Lower lobe of right lung (tissue), 2 donors: ENCODE measurements around the gene KLF15. TPM values are rescaled to one million over a fixed set of nuclear protein-coding genes. Genes with fewer than 3 reads are reported as not detected.

Experiments used
- ATAC-seq, 2 donors: fragments of 200-7000 bp; cut with Tn5 transposase; one replicate each; pipeline ENCODE4 v1.9.1; 2020 to 2022; ENCODE audit warnings: mild to moderate bottlenecking in 2 of 2, moderate library complexity in 2 of 2
- DNase-seq: peaks from one replicate; pipeline ENCODE4 v3.0.0-alpha.2; 2020
- H3K27ac ChIP-seq: fragments of 200-600 bp; one replicate; pipeline ENCODE4 v1.8.0; 2022
- H3K27me3 ChIP-seq: fragments of 200-600 bp; one replicate; pipeline ENCODE4 v1.8.0; 2022; ENCODE audit warnings: low read depth
- H3K36me3 ChIP-seq: fragments of 200-600 bp; one replicate; pipeline ENCODE4 v1.8.0; 2022; ENCODE audit warnings: mild to moderate bottlenecking
- H3K4me1 ChIP-seq: fragments of 200-600 bp; one replicate; pipeline ENCODE4 v1.8.0; 2022
- H3K4me3 ChIP-seq: fragments of 200-600 bp; one replicate; pipeline ENCODE4 v1.8.0; 2022; ENCODE audit warnings: mild to moderate bottlenecking
- H3K9me3 ChIP-seq: fragments of 200-600 bp; one replicate; pipeline ENCODE4 v1.8.0; 2022
- CTCF ChIP-seq: fragments of 200-600 bp; IDR thresholded peaks from one replicate; pipeline ENCODE4 v1.8.0; 2022; ENCODE audit warnings: antibody characterized with exemption, mild to moderate bottlenecking
- intact Hi-C: fragments of 100-400 bp; cut with DNase I; formaldehyde crosslinking; loops from one replicate; pipeline ENCODE4 v1.11.0; 2022
- total RNA-seq: library from RNA; stranded (reverse); fragmentation: NEBNext Ultra II Directional; extraction: Animal tissue kit (Norgen Biotek cat#: 25700); gene quantifications from one replicate; pipeline ENCODE4 v1.2.1, GENCODE V29; 2021
- donor health status: DM: no; HTN: yes; CAD: no; lungs with severe emphysema.

The KLF15 gene
- total RNA-seq, 1 donor from 2014 or later: 40.1 TPM

- ATAC-seq (no peak), DNase-seq (peak; percentile 10)
- Histone ChIP-seq H3K4me1 (peaks cover 31% of the 10 kb centered on the region), H3K27ac (no peak overlapping the region), H3K27me3 (peaks cover 11% of the 10 kb centered on the region), H3K9me3 (no peaks in the 10 kb centered on the region), H3K36me3 (peaks cover 3% of the 10 kb centered on the region), H3K4me3 (no peak overlapping the region)
- intact Hi-C loops: no loop called here
- no peak for TF ChIP-seq CTCF
Observed at GRCh38 chr3:126358816-126359181, 1.6 kb upstream of the KLF15 start.

DNA sequence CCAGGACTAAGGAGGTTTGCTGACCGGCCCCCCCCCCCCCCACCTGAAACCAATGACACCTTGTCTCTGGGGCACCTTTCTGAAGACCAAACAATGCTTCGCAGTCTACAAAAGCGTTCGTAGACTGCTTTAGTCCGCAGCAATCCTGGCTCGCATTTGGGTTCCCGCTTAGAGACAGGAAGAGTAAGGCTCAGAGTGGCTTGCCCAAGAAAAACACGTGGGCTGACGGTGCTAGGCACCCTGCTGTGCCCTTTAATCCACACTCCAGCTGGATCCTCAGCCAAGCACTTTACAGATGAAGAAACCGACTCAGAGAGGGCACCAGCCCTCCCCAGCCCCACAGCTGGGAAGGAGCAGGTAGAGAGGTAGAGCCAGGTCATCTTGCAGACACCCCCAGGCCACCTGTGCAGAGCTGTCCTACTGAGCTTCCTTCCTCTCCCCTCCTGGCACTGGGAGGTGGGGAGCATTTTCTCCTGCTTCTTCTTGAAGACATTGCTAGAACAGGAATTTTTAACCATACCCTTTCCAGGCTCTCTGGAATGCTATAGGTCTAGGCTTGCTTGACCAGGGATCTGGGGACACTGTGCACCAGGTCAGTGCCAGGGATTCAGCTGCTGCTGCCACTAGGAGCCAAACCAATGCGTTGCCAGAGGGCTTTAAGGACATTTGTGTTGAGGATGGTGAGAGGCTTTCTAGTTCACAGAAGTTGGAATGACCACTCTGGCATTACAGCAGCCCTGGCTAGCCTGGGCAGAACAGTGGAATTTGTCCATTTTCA lies 1.0 kb upstream of the KLF15 start:
- Histone ChIP-seq H3K36me3 (peaks cover 3% of the 10 kb centered on the region), H3K4me3 (peak overlapping the region; percentile 66), H3K9me3 (no peaks in the 10 kb centered on the region), H3K27ac (peak overlapping the region; percentile 73), H3K27me3 (peaks cover 11% of the 10 kb centered on the region), H3K4me1 (peaks cover 37% of the 10 kb centered on the region)
- DNase-seq (peak; percentile 73), ATAC-seq (peak; percentile 10 to 26)
- TF ChIP-seq CTCF: no peak
- intact Hi-C loops: no loop called here

GRCh38 chr3:126356373-126357264 lies 589 bp downstream of the KLF15 start:
- DNase-seq: peak; percentile 69
- intact Hi-C loops: no loop called here
- Histone ChIP-seq H3K27ac (peak overlapping the region; percentile 92), H3K36me3 (peaks cover 12% of the 10 kb centered on the region), H3K27me3 (peaks cover 11% of the 10 kb centered on the region), H3K4me3 (peak overlapping the region; percentile 77), H3K9me3 (no peaks in the 10 kb centered on the region), H3K4me1 (peaks cover 53% of the 10 kb centered on the region)
- ATAC-seq: peak; percentile 1 to 5
- no peak for TF ChIP-seq CTCF

DNA sequence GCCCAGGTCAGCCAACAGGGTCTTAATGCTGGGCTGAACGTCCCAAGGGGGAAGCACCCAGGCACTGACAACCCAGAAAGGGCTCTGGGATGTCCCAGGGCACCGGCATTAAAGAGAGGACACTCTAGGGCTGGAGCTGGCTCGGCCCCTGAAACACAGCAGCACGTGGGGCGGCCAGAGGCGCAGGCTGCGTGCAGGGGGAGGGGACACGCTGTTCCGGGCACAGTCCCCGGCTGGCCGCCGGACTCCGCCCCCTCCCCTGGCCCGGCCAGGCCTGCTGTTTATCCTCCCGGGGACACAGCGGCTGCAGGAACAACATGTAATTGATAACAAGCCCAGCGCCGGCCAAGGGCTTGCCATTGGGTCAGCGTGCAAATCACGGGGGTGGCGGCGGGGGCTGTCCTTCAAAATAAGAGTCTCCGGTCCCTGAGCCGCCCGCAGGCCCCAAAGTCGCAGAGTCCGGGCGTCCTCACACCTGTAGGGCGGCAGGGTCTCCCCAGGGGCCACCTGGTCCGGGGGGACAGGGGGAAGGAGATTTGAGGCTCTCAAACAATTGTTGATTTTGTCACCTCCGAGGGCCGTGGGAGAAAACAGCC lies 1.3 kb downstream of the KLF15 start:
- H3K9me3 ChIP-seq: no peaks in the 10 kb centered on the region
- H3K36me3 ChIP-seq: peaks cover 19% of the 10 kb centered on the region
- H3K27me3 ChIP-seq: peaks cover 11% of the 10 kb centered on the region
- TF ChIP-seq CTCF: no peak
- peaks cover 60% of the 10 kb centered on the region for H3K4me1 ChIP-seq
- intact Hi-C loops: no loop called here
- peak; percentile 88 to 91 for ATAC-seq
- DNase-seq: peak; percentile 96
- H3K27ac ChIP-seq: peak overlapping the region; percentile 92
- peak overlapping the region; percentile 77 for H3K4me3 ChIP-seq

GRCh38 chr3:126355251-126355650 lies 2.0 kb downstream of the KLF15 start:
- Histone ChIP-seq H3K27me3 (peaks cover 4% of the 10 kb centered on the region), H3K9me3 (no peaks in the 10 kb centered on the region), H3K36me3 (peaks cover 25% of the 10 kb centered on the region), H3K27ac (peak overlapping the region; percentile 92), H3K4me3 (peak overlapping the region; percentile 77), H3K4me1 (peaks cover 67% of the 10 kb centered on the region)
- DNase-seq (peak; percentile 43), ATAC-seq (no peak)
- no peak for TF ChIP-seq CTCF
- intact Hi-C loops: no loop called here
